MCF 10A (cell line): ENCODE measurements around the gene DPP9. TPM values are rescaled to one million over a fixed set of nuclear protein-coding genes. Genes with fewer than 3 reads are reported as not detected.

Source experiments
- BruUV-seq: library from RNA; stranded (reverse); fragments of 400-500 nt; replicated peaks from 2 replicates; lab custom pipeline; 2021; lab: Mats Ljungman, UMichigan
- CTCF ChIA-PET: fragments of 300-600 bp; sonication (Branson Sonifier 250); formaldehyde crosslinking; extraction: SDS; loops from one replicate; lab custom pipeline; 2021; ENCODE audit warnings: antibody characterized with exemption, inconsistent platforms; lab: Yijun Ruan, JAX
- POLR2A ChIA-PET: fragments of 300-600, 350-650 bp; sonication (Branson Sonifier 250); formaldehyde crosslinking; extraction: SDS; loops from one replicate; lab custom pipeline; 2020; ENCODE audit warnings: antibody characterized with exemption, inconsistent platforms; lab: Yijun Ruan, JAX
- DNase-seq: peaks from one replicate; pipeline ENCODE4 v3.0.0-alpha.2; 2018; ENCODE audit not compliant: unreplicated experiment
- H3K27ac Mint-ChIP-seq: one replicate; pipeline ENCODE4 v1.8.0; 2022; ENCODE audit warnings: mild to moderate bottlenecking, low read depth, mixed read lengths; ENCODE audit not compliant: unreplicated experiment
- H3K27me3 Mint-ChIP-seq: one replicate; pipeline ENCODE4 v1.8.0; 2022; ENCODE audit warnings: mixed read lengths; ENCODE audit not compliant: insufficient read depth, unreplicated experiment
- H3K36me3 Mint-ChIP-seq: one replicate; pipeline ENCODE4 v1.8.0; 2022; ENCODE audit warnings: mild to moderate bottlenecking, moderate library complexity, mixed read lengths; ENCODE audit not compliant: insufficient read depth, unreplicated experiment
- H3K4me1 Mint-ChIP-seq: one replicate; pipeline ENCODE4 v1.8.0; 2022; ENCODE audit warnings: mixed read lengths; ENCODE audit not compliant: insufficient read depth, unreplicated experiment
- H3K4me3 Mint-ChIP-seq: one replicate; pipeline ENCODE4 v1.8.0; 2022; ENCODE audit warnings: mild to moderate bottlenecking, moderate library complexity, mixed read lengths; ENCODE audit not compliant: unreplicated experiment
- H3K9me3 Mint-ChIP-seq: one replicate; pipeline ENCODE4 v1.8.0; 2022; ENCODE audit warnings: mixed read lengths; ENCODE audit not compliant: unreplicated experiment
- CTCF ChIP-seq: fragments of 200-600 bp; IDR thresholded peaks from one replicate; pipeline ENCODE4 v1.8.0; 2022; ENCODE audit warnings: antibody characterized with exemption, mild to moderate bottlenecking; ENCODE audit not compliant: unreplicated experiment
- intact Hi-C: fragments of 100-400 bp; cut with micrococcal nuclease; formaldehyde crosslinking; loops from 2 replicates; pipeline ENCODE4 v1.14.1; 2022
- total RNA-seq: library from RNA; stranded (reverse); gene quantifications from 2 replicates; pipeline ENCODE4 v1.2.3, GENCODE V29; 2022

The DPP9 gene
- total RNA-seq, 1 experiment from 2014 or later = 90.6 TPM

- BruUV-seq = no TSS peak
- peak; percentile 97 for DNase-seq
- no peaks in the 10 kb centered on the region for H3K36me3 Mint-ChIP-seq
- H3K4me3 Mint-ChIP-seq = peak within 1 kb of the TSS; percentile 95
- ChIA-PET POLR2A (no interaction called here), CTCF (no interaction called here)
- no peaks in the 10 kb centered on the region for H3K27me3 Mint-ChIP-seq
- intact Hi-C loops = no loop called here
- no peak for TF ChIP-seq CTCF
- no peaks in the 10 kb centered on the region for H3K9me3 Mint-ChIP-seq
- peaks cover 16% of the 10 kb centered on the region for H3K4me1 Mint-ChIP-seq
- H3K27ac Mint-ChIP-seq = peak within 1 kb of the TSS; percentile 88
These were observed 84.7 kb downstream of the DPP9 start, which contains the start of gene TNFAIP8L1 for GRCh38 chr19:4638828-4639530. Gene TNFAIP8L1 (plus strand): TSS chr19:4639516. CDS start chr19:4651870, 12,354 bp downstream.

GRCh38 chr19:4638317-4638716 is 85.3 kb downstream of the DPP9 start:
- peak overlapping the region; percentile 95 for H3K4me3 Mint-ChIP-seq
- H3K36me3 Mint-ChIP-seq = no peaks in the 10 kb centered on the region
- no peak for DNase-seq
- intact Hi-C loops = no loop called here
- BruUV-seq = no TSS peak
- no peaks in the 10 kb centered on the region for H3K9me3 Mint-ChIP-seq
- peak overlapping the region; percentile 88 for H3K27ac Mint-ChIP-seq
- no peak for TF ChIP-seq CTCF
- POLR2A ChIA-PET = interaction anchor here (0.7 kb wide), 1 partner anchor 1140 kb away, joined by 3 read pairs; no protein-coding TSS in a partner anchor
- no peaks in the 10 kb centered on the region for H3K27me3 Mint-ChIP-seq
- H3K4me1 Mint-ChIP-seq = peaks cover 19% of the 10 kb centered on the region
- CTCF ChIA-PET = interaction anchor here (0.6 to 0.7 kb wide), 2 partner anchors 26 to 153 kb away, joined by 3 to 4 read pairs; partner anchors contain the start of gene FEM1A

- H3K4me3 Mint-ChIP-seq = peak overlapping the region; percentile 25
- ChIA-PET POLR2A (interaction anchor here (1.5 kb wide), 1 partner anchor 61 kb away, joined by 3 read pairs; no protein-coding TSS in a partner anchor), CTCF (interaction anchor here (0.5 to 2.6 kb wide), 29 partner anchors 9 to 1709 kb away, joined by 3 to 57 read pairs (median 4); partner anchors contain the start of genes DPP9 and SEMA6B)
- H3K4me1 Mint-ChIP-seq = peaks cover 23% of the 10 kb centered on the region
- intact Hi-C loops = loop anchor here (1.0 kb wide), 1 partner anchor 60 kb away; no protein-coding TSS in a partner anchor
- H3K9me3 Mint-ChIP-seq = no peaks in the 10 kb centered on the region
- no peaks in the 10 kb centered on the region for H3K36me3 Mint-ChIP-seq
- TF ChIP-seq CTCF = no peak
- no peak for DNase-seq
- no peak overlapping the region for H3K27ac Mint-ChIP-seq
- BruUV-seq = no TSS peak
- H3K27me3 Mint-ChIP-seq = no peaks in the 10 kb centered on the region
These were observed 86.9 kb downstream of the DPP9 start for GRCh38 chr19:4636761-4637160.

GRCh38 chr19:4636151-4636717 is 87.4 kb downstream of the DPP9 start:
- no peaks in the 10 kb centered on the region for H3K27me3 Mint-ChIP-seq
- POLR2A ChIA-PET = interaction anchor here (0.6 to 1.5 kb wide), 5 partner anchors 43 to 80 kb away, joined by 3 to 5 read pairs (median 3); no protein-coding TSS in a partner anchor

More at GRCh38 chr19:4636151-4636717, 87.4 kb downstream of the DPP9 start:
- CTCF ChIA-PET = interaction anchor here (0.5 to 2.6 kb wide), 36 partner anchors 8 to 1709 kb away, joined by 3 to 57 read pairs (median 3); partner anchors contain the start of genes DPP9 and SEMA6B
- no TSS peak for BruUV-seq
- Mint-ChIP-seq H3K4me3 (peak overlapping the region; percentile 25), H3K27ac (no peak overlapping the region), H3K9me3 (no peaks in the 10 kb centered on the region), H3K4me1 (peaks cover 23% of the 10 kb centered on the region), H3K36me3 (no peaks in the 10 kb centered on the region)
- intact Hi-C loops = loop anchor here (1.0 kb wide), 1 partner anchor 60 kb away; no protein-coding TSS in a partner anchor
- peak; percentile 49 for DNase-seq
- TF ChIP-seq CTCF = peak; percentile 98
